H9 (cell line): ENCODE measurements around the gene IGFBP3. TPM values are rescaled to one million over a fixed set of nuclear protein-coding genes. Genes with fewer than 3 reads are reported as not detected.

ENCODE experiments used
- DNase-seq: peaks from one replicate; pipeline ENCODE4 v3.0.0-alpha.2; 2017
- H2AFZ ChIP-seq: one replicate; pipeline ENCODE4 v1.6.1; 2013; ENCODE audit warnings: mild to moderate bottlenecking, low read length, control low read depth, moderate library complexity
- H2AK5ac ChIP-seq: 2 replicates; pipeline ENCODE4 v1.6.1; 2013; ENCODE audit warnings: low read length, control low read depth, mixed read lengths; ENCODE audit not compliant: insufficient read length
- H2BK120ac ChIP-seq: one replicate; pipeline ENCODE4 v1.6.1; 2013; ENCODE audit warnings: low read depth, mild to moderate bottlenecking, low read length, control low read depth, inconsistent platforms; ENCODE audit not compliant: poor library complexity, severe bottlenecking
- H2BK12ac ChIP-seq: 2 replicates; pipeline ENCODE4 v1.6.1; 2013; ENCODE audit warnings: low read length, control low read depth, mixed read lengths, low read depth; ENCODE audit not compliant: insufficient read length
- H2BK15ac ChIP-seq: 2 replicates; pipeline ENCODE4 v1.6.1; 2013; ENCODE audit warnings: low read depth, low read length, control low read depth
- H2BK20ac ChIP-seq: one replicate; pipeline ENCODE4 v1.6.1; 2013; ENCODE audit warnings: low read depth, mild to moderate bottlenecking, low read length, control low read depth, inconsistent platforms; ENCODE audit not compliant: poor library complexity, severe bottlenecking
- H2BK5ac ChIP-seq: 2 replicates; pipeline ENCODE4 v1.6.1; 2013; ENCODE audit warnings: low read length, control low read depth, mixed read lengths; ENCODE audit not compliant: insufficient read length
- H3K14ac ChIP-seq: 2 replicates; pipeline ENCODE4 v1.6.1; 2013; ENCODE audit warnings: low read length, control low read depth; ENCODE audit not compliant: insufficient read depth
- H3K18ac ChIP-seq: 2 replicates; pipeline ENCODE4 v1.6.1; 2013; ENCODE audit warnings: low read depth, mild to moderate bottlenecking, mixed read lengths, low read length, control low read depth; ENCODE audit not compliant: insufficient read length
- H3K23ac ChIP-seq: 2 replicates; pipeline ENCODE4 v1.6.1; 2013; ENCODE audit warnings: low read length, control low read depth, mixed read lengths, low read depth; ENCODE audit not compliant: insufficient read length
- H3K23me2 ChIP-seq: 2 replicates; pipeline ENCODE4 v1.6.1; 2013; ENCODE audit warnings: low read depth, mild to moderate bottlenecking, mixed read lengths, low read length, control low read depth; ENCODE audit not compliant: insufficient read length, poor library complexity, severe bottlenecking
- H3K27ac ChIP-seq: 2 replicates; pipeline ENCODE4 v1.5.1; 2013; ENCODE audit warnings: low read length, control low read depth, mixed read lengths, low read depth; ENCODE audit not compliant: insufficient read length
- H3K27me3 ChIP-seq: 2 replicates; pipeline ENCODE4 v1.6.1; 2013; ENCODE audit warnings: low read length, control low read depth, inconsistent platforms; ENCODE audit not compliant: insufficient read depth
- H3K4ac ChIP-seq: 2 replicates; pipeline ENCODE4 v1.6.1; 2013; ENCODE audit warnings: low read depth, mild to moderate bottlenecking, control low read depth, inconsistent platforms, low read length, moderate library complexity
- H3K4me1 ChIP-seq: 2 replicates; pipeline ENCODE4 v1.6.1; 2013; ENCODE audit warnings: low read length, control low read depth, inconsistent platforms; ENCODE audit not compliant: insufficient read depth
- H3K4me2 ChIP-seq: 2 replicates; pipeline ENCODE4 v1.6.1; 2013; ENCODE audit warnings: low read length, control low read depth, mixed read lengths; ENCODE audit not compliant: insufficient read length, insufficient read depth
- H3K56ac ChIP-seq: 2 replicates; pipeline ENCODE4 v1.6.1; 2013; ENCODE audit warnings: low read depth, mild to moderate bottlenecking, mixed read lengths, low read length, control low read depth; ENCODE audit not compliant: insufficient read length
- H3K79me1 ChIP-seq: 2 replicates; pipeline ENCODE4 v1.6.1; 2013; ENCODE audit warnings: low read depth, mild to moderate bottlenecking, moderate library complexity, low read length, control low read depth, inconsistent platforms; ENCODE audit not compliant: insufficient read depth, poor library complexity, severe bottlenecking
- H3K79me2 ChIP-seq: 2 replicates; pipeline ENCODE4 v1.6.1; 2013; ENCODE audit warnings: low read length, control low read depth, inconsistent platforms; ENCODE audit not compliant: insufficient read depth
- H3K9ac ChIP-seq: 2 replicates; pipeline ENCODE4 v1.6.1; 2013; ENCODE audit warnings: low read length, control low read depth, mixed read lengths; ENCODE audit not compliant: insufficient read length; ENCODE audit errors: extremely low read depth
- H3K9me3 ChIP-seq: one replicate; pipeline ENCODE4 v1.6.1; 2013; ENCODE audit warnings: low read depth, low read length, inconsistent platforms; ENCODE audit not compliant: control insufficient read depth
- H3T11ph ChIP-seq: one replicate; pipeline ENCODE4 v1.6.1; 2013; ENCODE audit warnings: mild to moderate bottlenecking, low read length, control low read depth, inconsistent platforms
- H4K20me1 ChIP-seq: one replicate; pipeline ENCODE4 v1.6.1; 2013; ENCODE audit not compliant: control insufficient read depth, insufficient read length, insufficient read depth
- H4K5ac ChIP-seq: 2 replicates; pipeline ENCODE4 v1.6.1; 2013; ENCODE audit warnings: low read depth, mild to moderate bottlenecking, mixed read lengths, low read length, control low read depth; ENCODE audit not compliant: insufficient read length
- H4K8ac ChIP-seq: replicated peaks from 2 replicates; pipeline ENCODE4 v1.6.1; 2013; ENCODE audit warnings: low read length, control low read depth, mixed read lengths, low read depth; ENCODE audit not compliant: insufficient read length
- H4K91ac ChIP-seq: 2 replicates; pipeline ENCODE4 v1.6.1; 2013; ENCODE audit warnings: low read depth, mild to moderate bottlenecking, moderate library complexity, mixed read lengths, low read length, control low read depth; ENCODE audit not compliant: insufficient read length
- H3K27ac Mint-ChIP-seq, 3 experiments: 2 replicates in 2 of 3; 3 replicates in 1 of 3; pipeline ENCODE4 v1.8.0; 2020 to 2021; ENCODE audit warnings: mixed read lengths in 3 of 3, mild to moderate bottlenecking in 1 of 3, moderate library complexity in 1 of 3
- H3K27me3 Mint-ChIP-seq: 2 replicates; pipeline ENCODE4 v1.8.0; 2021; ENCODE audit warnings: low read depth, mild to moderate bottlenecking, moderate library complexity, mixed read lengths
- H3K36me3 Mint-ChIP-seq, 3 experiments: 2 replicates in 2 of 3; 3 replicates in 1 of 3; pipeline ENCODE4 v1.8.0; 2020 to 2021; ENCODE audit warnings: low read depth in 3 of 3, mixed read lengths in 3 of 3; ENCODE audit not compliant: insufficient read depth in 1 of 3
- H3K4me1 Mint-ChIP-seq, 2 experiments: 2 replicates each; pipeline ENCODE4 v1.8.0; 2020; ENCODE audit warnings: mixed read lengths in 2 of 2
- H3K4me3 Mint-ChIP-seq, 2 experiments: 2 replicates in 1 of 2; 3 replicates in 1 of 2; pipeline ENCODE4 v1.8.0; 2020 to 2021; ENCODE audit warnings: mild to moderate bottlenecking in 2 of 2, mixed read lengths in 2 of 2, moderate library complexity in 1 of 2
- H3K9me3 Mint-ChIP-seq, 2 experiments: 2 replicates in 1 of 2; 3 replicates in 1 of 2; pipeline ENCODE4 v1.8.0; 2020; ENCODE audit warnings: mild to moderate bottlenecking in 2 of 2, mixed read lengths in 2 of 2, moderate library complexity in 1 of 2
- CTCF ChIP-seq: fragments of 200-600 bp; sonication (generic); conservative IDR thresholded peaks from 3 replicates; pipeline ENCODE4 v1.8.0; 2021; ENCODE audit warnings: antibody characterized with exemption, mild to moderate bottlenecking
- WGBS: extraction: QIAGEN DNeasy Blood & Tissue Kit; methylation state at CpG from one replicate; pipeline ENCODE4 v1.1.7; 2013; ENCODE audit warnings: missing lambda C conversion rate, low lambda C conversion rate, mixed read lengths; ENCODE audit not compliant: insufficient read length; ENCODE audit errors: extremely low coverage; 5-methylcytosine and 5-hydroxymethylcytosine counted together
- total RNA-seq: library from RNA; stranded (reverse); gene quantifications from 2 replicates; pipeline ENCODE4 v1.2.1, GENCODE V29; 2021

IGFBP3 gene
- total RNA-seq, 1 experiment from 2014 or later, result 10.0 TPM

GRCh38 chr7:45967591-45968157 is 46.6 kb upstream of the IGFBP3 start:
- H3K27ac Mint-ChIP-seq, result no peak overlapping the region
- no peak overlapping the region for H3T11ph ChIP-seq
- no peak overlapping the region for H2AFZ ChIP-seq
- no peaks in the 10 kb centered on the region for H3K23me2 ChIP-seq
- no peak overlapping the region for H3K27ac ChIP-seq
- H2BK20ac ChIP-seq, result no peak overlapping the region
- no peak overlapping the region for H3K4ac ChIP-seq
- no peak overlapping the region for H4K91ac ChIP-seq
- TF ChIP-seq CTCF, result no peak
- H3K4me1 Mint-ChIP-seq, result peaks cover 4 to 5% of the 10 kb centered on the region in 2 experiments; a peak in 1 of 4 replicates
- H3K36me3 Mint-ChIP-seq, result no peaks in the 10 kb centered on the region
- no peaks in the 10 kb centered on the region for H3K9me3 ChIP-seq
- H4K8ac ChIP-seq, result no peak overlapping the region
- no peaks in the 10 kb centered on the region for H3K79me2 ChIP-seq
- no peak overlapping the region for H2BK5ac ChIP-seq
- no peak overlapping the region for H3K18ac ChIP-seq
- H3K23ac ChIP-seq, result no peak overlapping the region
- no peaks in the 10 kb centered on the region for H3K9me3 Mint-ChIP-seq
- no peaks in the 10 kb centered on the region for H3K79me1 ChIP-seq
- H2BK120ac ChIP-seq, result no peak overlapping the region
- H3K56ac ChIP-seq, result no peak overlapping the region
- H2BK12ac ChIP-seq, result no peak overlapping the region
- H3K9ac ChIP-seq, result no peak overlapping the region
- no peak overlapping the region for H3K4me2 ChIP-seq
- no peaks in the 10 kb centered on the region for H4K20me1 ChIP-seq
- no peak overlapping the region for H3K4me3 Mint-ChIP-seq
- H3K4me1 ChIP-seq, result no peaks in the 10 kb centered on the region
- H3K27me3 ChIP-seq, result no peaks in the 10 kb centered on the region
- no peak overlapping the region for H4K5ac ChIP-seq
- no peak overlapping the region for H2AK5ac ChIP-seq
- no CpG with 5 or more reads among the region's 5 CpGs for WGBS
- H2BK15ac ChIP-seq, result no peak overlapping the region
- no peak for DNase-seq
- no peaks in the 10 kb centered on the region; the same call in 1 of the 2 replicates for H3K27me3 Mint-ChIP-seq
- H3K14ac ChIP-seq, result no peak overlapping the region
